H1 (cell line): ENCODE data around the gene ILKAP. TPM values are rescaled to one million over a fixed set of nuclear protein-coding genes. Genes with fewer than 3 reads are reported as not detected.

Experiments used
- CTCF ChIA-PET: fragments of 300-600 bp; sonication (Branson Sonifier 250); formaldehyde crosslinking; loops from one replicate; lab custom pipeline; 2021; ENCODE audit not compliant: partially characterized antibody; lab: Charles Lee
- POLR2A ChIA-PET: fragments of 300-600 bp; sonication (Branson Sonifier 250); formaldehyde crosslinking; loops from one replicate; lab custom pipeline; 2021; ENCODE audit warnings: inconsistent platforms; ENCODE audit not compliant: partially characterized antibody; lab: Charles Lee
- DNase-seq, 2 experiments: peaks; one replicate each; pipeline versions ENCODE4 v3.0.0 to v3.0.0-alpha.2; 2010 to 2022; ENCODE audit warnings: low spot score in 2 of 2, low read depth in 1 of 2, mixed read lengths in 1 of 2
- FAIRE-seq: peaks from 2 replicates; lab custom pipeline; 2011; peaks lifted over from hg19 to GRCh38; lab: Jason Lieb, UNC
- H2AFZ ChIP-seq: 2 replicates; pipeline ENCODE4 v1.8.1; 2012; ENCODE audit warnings: low read length, inconsistent platforms
- H2AK5ac ChIP-seq: 2 replicates; pipeline ENCODE4 v1.6.1; 2013; ENCODE audit warnings: low read depth, low read length
- H2BK120ac ChIP-seq: replicated peaks from 2 replicates; pipeline ENCODE3; 2013; ENCODE audit warnings: low read depth, low read length, inconsistent platforms
- H2BK12ac ChIP-seq: 2 replicates; pipeline ENCODE4 v1.6.1; 2013; ENCODE audit warnings: low read depth, low read length
- H2BK15ac ChIP-seq: 2 replicates; pipeline ENCODE4 v1.6.1; 2013; ENCODE audit warnings: low read length
- H2BK20ac ChIP-seq: 2 replicates; pipeline ENCODE4 v1.6.1; 2013; ENCODE audit warnings: low read length
- H2BK5ac ChIP-seq: 2 replicates; pipeline ENCODE4 v1.6.1; 2013; ENCODE audit warnings: low read depth, low read length
- H3K14ac ChIP-seq: 2 replicates; pipeline ENCODE4 v1.6.1; 2013; ENCODE audit warnings: inconsistent platforms; ENCODE audit not compliant: insufficient read length
- H3K18ac ChIP-seq: 2 replicates; pipeline ENCODE4 v1.6.1; 2013; ENCODE audit warnings: low read length; ENCODE audit errors: extremely low read depth
- H3K23ac ChIP-seq: 2 replicates; pipeline ENCODE4 v1.6.1; 2013; ENCODE audit warnings: inconsistent platforms; ENCODE audit not compliant: insufficient read length
- H3K23me2 ChIP-seq: 2 replicates; pipeline ENCODE4 v1.6.1; 2013; ENCODE audit warnings: low read depth, low read length
- H3K27ac ChIP-seq: 2 replicates; pipeline ENCODE4 v1.6.1; 2011; ENCODE audit warnings: low read depth, low read length, inconsistent platforms
- H3K27me3 ChIP-seq, 4 experiments: replicated peaks in 1 of 4; 1 replicate in 1 of 4; 2 replicates in 3 of 4; pipeline versions ENCODE4 v1.6.1 to v1.8.1; 2011 to 2013; ENCODE audit warnings: low read length in 3 of 4, mild to moderate bottlenecking in 3 of 4, inconsistent platforms in 2 of 4, mixed read lengths in 2 of 4, moderate library complexity in 1 of 4; ENCODE audit not compliant: control insufficient read depth in 3 of 4, insufficient read depth in 3 of 4; ENCODE audit errors: extremely low read depth in 1 of 4
- H3K36me3 ChIP-seq, 4 experiments: 2 replicates each; pipeline versions ENCODE4 v1.6.1 to v1.8.1; 2011 to 2013; ENCODE audit warnings: mild to moderate bottlenecking in 4 of 4, low read length in 3 of 4, moderate library complexity in 2 of 4, control low read depth in 1 of 4, inconsistent platforms in 1 of 4; ENCODE audit not compliant: insufficient read depth in 4 of 4, control insufficient read depth in 2 of 4
- H3K4ac ChIP-seq: replicated peaks from 2 replicates; pipeline ENCODE3; 2013; ENCODE audit warnings: low read length, low read depth, mixed read lengths, inconsistent platforms; ENCODE audit not compliant: insufficient read length
- H3K4me1 ChIP-seq, 4 experiments: replicated peaks in 1 of 4; 1 replicate in 1 of 4; 2 replicates in 3 of 4; pipeline versions ENCODE4 v1.6.1 to v1.8.1; 2011 to 2013; ENCODE audit warnings: low read length in 3 of 4, inconsistent platforms in 2 of 4, mixed read lengths in 1 of 4; ENCODE audit not compliant: insufficient read depth in 4 of 4, control insufficient read depth in 3 of 4
- H3K4me2 ChIP-seq, 2 experiments: 2 replicates each; pipeline versions ENCODE4 v1.6.1 to v1.8.1; 2011 to 2013; ENCODE audit warnings: low read depth in 2 of 2, low read length in 2 of 2, control low read depth in 1 of 2, inconsistent platforms in 1 of 2, mild to moderate bottlenecking in 1 of 2; ENCODE audit not compliant: insufficient read depth in 1 of 2
- H3K4me3 ChIP-seq, 4 experiments: fragments of 200-600, 300-600 bp in 1 of 4; sonication (generic), shearing (Covaris generic), sonication (Bioruptor Twin) in 1 of 4; 2 replicates each; pipeline versions ENCODE4 v1.5.1 to v1.8.1; 2011 to 2016; ENCODE audit warnings: low read length in 4 of 4, low read depth in 3 of 4, control low read depth in 2 of 4, inconsistent platforms in 2 of 4, mild to moderate bottlenecking in 2 of 4, mixed read lengths in 1 of 4, moderate library complexity in 1 of 4; ENCODE audit not compliant: insufficient read depth in 2 of 4; ENCODE audit errors: extremely low read depth in 1 of 4
- H3K56ac ChIP-seq: replicated peaks from 2 replicates; pipeline ENCODE3; 2013; ENCODE audit warnings: low read depth, mild to moderate bottlenecking, mixed read lengths, low read length, inconsistent platforms; ENCODE audit not compliant: insufficient read length
- H3K79me1 ChIP-seq: 2 replicates; pipeline ENCODE4 v1.6.1; 2013; ENCODE audit warnings: low read depth, low read length, control low read depth
- H3K79me2 ChIP-seq, 2 experiments: 2 replicates each; pipeline versions ENCODE4 v1.6.1 to v1.8.1; 2012 to 2013; ENCODE audit warnings: low read length in 2 of 2, mild to moderate bottlenecking in 2 of 2, inconsistent platforms in 1 of 2; ENCODE audit not compliant: insufficient read depth in 2 of 2, control insufficient read depth in 1 of 2
- H3K9ac ChIP-seq, 4 experiments: replicated peaks in 1 of 4; 1 replicate in 1 of 4; 2 replicates in 3 of 4; pipeline versions ENCODE4 v1.6.1 to v1.8.1; 2011 to 2013; ENCODE audit warnings: low read depth in 3 of 4, low read length in 3 of 4, control low read depth in 2 of 4, mild to moderate bottlenecking in 2 of 4, moderate library complexity in 2 of 4, inconsistent platforms in 1 of 4; ENCODE audit errors: extremely low read depth in 1 of 4
- H3K9me3 ChIP-seq, 2 experiments: 2 replicates each; pipeline versions ENCODE4 v1.6.1 to v1.8.1; 2012 to 2013; ENCODE audit warnings: mild to moderate bottlenecking in 2 of 2, moderate library complexity in 2 of 2, control low read depth in 1 of 2, inconsistent platforms in 1 of 2, low read depth in 1 of 2, low read length in 1 of 2, mixed read lengths in 1 of 2; ENCODE audit not compliant: insufficient read depth in 2 of 2
- H4K20me1 ChIP-seq, 2 experiments: replicated peaks in 1 of 2; 2 replicates each; pipeline versions ENCODE3 to v1.8.1; 2011 to 2013; ENCODE audit warnings: inconsistent platforms in 2 of 2, low read length in 2 of 2, mild to moderate bottlenecking in 1 of 2; ENCODE audit not compliant: insufficient read depth in 2 of 2, control insufficient read depth in 1 of 2
- H4K5ac ChIP-seq: 2 replicates; pipeline ENCODE4 v1.6.1; 2013; ENCODE audit warnings: low read length, low read depth, mixed read lengths, inconsistent platforms; ENCODE audit not compliant: insufficient read length
- H4K8ac ChIP-seq: 2 replicates; pipeline ENCODE4 v1.8.0; 2013; ENCODE audit warnings: mild to moderate bottlenecking, moderate library complexity, low read length, inconsistent platforms; ENCODE audit not compliant: insufficient read depth; ENCODE audit errors: extremely low read depth
- H4K91ac ChIP-seq: replicated peaks from 2 replicates; pipeline ENCODE3; 2013; ENCODE audit warnings: low read length, mixed read lengths, inconsistent platforms; ENCODE audit not compliant: insufficient read length
- KDM5A ChIP-seq: fragments of 200-600 bp; IDR thresholded peaks from 2 replicates; pipeline ENCODE4 v1.7.1; 2012; ENCODE audit warnings: mild to moderate bottlenecking, low read length, inconsistent platforms, mixed read lengths
- MAFK ChIP-seq: IDR thresholded peaks from 2 replicates; pipeline ENCODE4 v1.6.1; 2012; ENCODE audit warnings: low read depth, mild to moderate bottlenecking, improper control_type of control experiment, low read length
- RAD21 ChIP-seq, 2 experiments: IDR thresholded peaks in 1 of 2; conservative IDR thresholded peaks in 1 of 2; 2 replicates each; pipeline ENCODE4 v1.6.1; 2011; ENCODE audit warnings: low read depth in 2 of 2, low read length in 2 of 2, improper control_type of control experiment in 1 of 2, inconsistent platforms in 1 of 2, mild to moderate bottlenecking in 1 of 2, moderate library complexity in 1 of 2
- RXRA ChIP-seq: IDR thresholded peaks from 2 replicates; pipeline ENCODE4 v1.6.1; 2011; ENCODE audit warnings: low read depth, mild to moderate bottlenecking, low read length, moderate library complexity; ENCODE audit not compliant: insufficient read depth
- SAP30 ChIP-seq: fragments of 300-600 bp; sonication (generic); IDR thresholded peaks from 2 replicates; pipeline ENCODE4 v1.7.1; 2012; ENCODE audit warnings: low read length, moderate library complexity, mild to moderate bottlenecking, inconsistent platforms; ENCODE audit not compliant: insufficient read depth, insufficient replicate concordance
- SP4 ChIP-seq: IDR thresholded peaks from 2 replicates; pipeline ENCODE4 v1.6.1; 2012; ENCODE audit warnings: low read length, inconsistent platforms
- WGBS, 2 experiments: shearing (Covaris generic) in 1 of 2; methylation state at CpG; one replicate each; pipeline versions ENCODE4 v1.1.6 to v1.1.7; 2013 to 2015; ENCODE audit warnings: low lambda C conversion rate in 2 of 2, mixed read lengths in 2 of 2, inconsistent platforms in 1 of 2, low coverage in 1 of 2, missing lambda C conversion rate in 1 of 2; ENCODE audit not compliant: insufficient replicate concordance in 2 of 2, insufficient coverage in 1 of 2, insufficient read length in 1 of 2; ENCODE audit errors: extremely low coverage in 1 of 2, missing lambda C conversion rate in 1 of 2; 5-methylcytosine and 5-hydroxymethylcytosine counted together
- polyA plus RNA-seq, 7 experiments: library from polyadenylated mRNA; depleted of rRNA in 3 of 7; stranded (reverse) in 5 of 7; unstranded in 2 of 7; fragments of >200 nt in 5 of 7; fragments of 200-250 nt in 2 of 7; gene quantifications; 1 replicate in 5 of 7; 2 replicates in 1 of 7; 4 replicates in 1 of 7; pipeline versions ENCODE4 v1.2.1 to v1.2.3, GENCODE V29; 2011 to 2013; ENCODE audit warnings: missing spikeins in 2 of 7, mixed read lengths in 2 of 7
- total RNA-seq: library from RNA; stranded (reverse); fragmentation: NEBNext Ultra II Directional; extraction: Animal tissue kit (Norgen Biotek cat#: 25700); gene quantifications from 2 replicates; pipeline ENCODE4 v1.2.1, GENCODE V29; 2021

Gene ILKAP
- total and polyA plus RNA-seq, 2 of the 8 experiments (the other 6 are each of a cell fraction or from before 2014, with no cell fraction given), result 23.5 to 33.8 TPM

- POLR2A ChIA-PET, result no interaction called here
- no peaks in the 10 kb centered on the region for H3K23me2 ChIP-seq
- H3K23ac ChIP-seq, result no peak overlapping the region
- H2AK5ac ChIP-seq, result no peak overlapping the region
- H3K4me1 ChIP-seq, result no peaks in the 10 kb centered on the region
- no peak overlapping the region for H3K9ac ChIP-seq
- H3K14ac ChIP-seq, result no peak overlapping the region
- H2BK20ac ChIP-seq, result no peak overlapping the region
- no peak overlapping the region for H3K4ac ChIP-seq
- no peak overlapping the region for H3K27ac ChIP-seq
- WGBS, 2 experiments, result 95% methylated on average over 9 of the region's 9 CpGs; no CpG with 5 or more reads in 1 of the 2 experiments
- no peak overlapping the region for H3K4me3 ChIP-seq
- no peaks in the 10 kb centered on the region for H3K79me2 ChIP-seq
- H3K79me1 ChIP-seq, result no peaks in the 10 kb centered on the region; the same call in none of the 2 replicates
- no peak overlapping the region for H4K5ac ChIP-seq
- H2AFZ ChIP-seq, result no peak overlapping the region
- TF ChIP-seq RXRA (no peak), SAP30 (no peak), RAD21 (IDR thresholded peaks at IDR 0.05 in 1 of 2, conservative IDR thresholded peaks at IDR 0.05 in 1 of 2; ENCODE audit: low read depth in 2 of 2, low read length in 2 of 2) (no peak), SP4 (no peak), KDM5A (no peak), MAFK (no peak)
- no peak overlapping the region for H4K8ac ChIP-seq
- H4K20me1 ChIP-seq, result peaks cover 2 to 19% of the 10 kb centered on the region in 2 experiments
- H3K27me3 ChIP-seq, result no peaks in the 10 kb centered on the region
- CTCF ChIA-PET, result interaction anchor here (1.2 kb wide), 1 partner anchor 33 kb away, joined by 3 read pairs; no protein-coding TSS in a partner anchor
- no peak overlapping the region for H2BK120ac ChIP-seq
- H2BK5ac ChIP-seq, result no peak overlapping the region
- no peak overlapping the region for H3K56ac ChIP-seq
- FAIRE-seq (no peak), DNase-seq (no peak)
- no peak overlapping the region for H3K4me2 ChIP-seq
- H2BK12ac ChIP-seq, result no peak overlapping the region
- no peaks in the 10 kb centered on the region for H3K9me3 ChIP-seq
- no peak overlapping the region for H4K91ac ChIP-seq
- no peak overlapping the region for H3K18ac ChIP-seq
- peaks cover 2 to 27% (median 5%) of the 10 kb centered on the region in 4 experiments; a peak in 5 of 8 replicates for H3K36me3 ChIP-seq
- H2BK15ac ChIP-seq, result no peak overlapping the region
Measured at GRCh38 chr2:238171575-238172187, 31.8 kb downstream of the ILKAP start.
